ENCODE measurements around the gene NR2C1.
A peak's percentile ranks its signal among the peaks of the same experiment; 100 is the strongest.

The NR2C1 gene

DNA sequence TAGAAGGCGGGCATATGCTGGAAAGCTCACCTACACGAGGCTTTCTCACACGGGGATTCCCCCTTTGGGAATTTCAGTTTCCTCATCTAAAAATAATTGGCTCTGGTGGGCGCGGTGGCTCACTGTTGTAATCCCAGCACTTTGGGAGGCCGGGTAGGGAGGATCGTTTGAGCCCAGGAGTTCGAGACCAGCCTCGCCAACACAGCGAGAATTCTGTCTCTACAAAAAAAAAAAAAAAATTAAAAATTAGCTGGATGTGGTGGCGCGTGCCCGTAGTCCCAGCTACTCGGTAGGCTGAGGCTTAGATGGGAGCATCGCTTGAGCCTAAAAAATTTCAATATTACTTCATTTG is 69.5 kb downstream of the NR2C1 start:
- Histone ChIP-seq H3K4me1 (ENCODE audit: low read length) (peaks cover 8% of the 10 kb centered on the region), H3K9ac (ENCODE audit: low read length) (peak overlapping the region; percentile 33; the same call in 1 of the 2 replicates), H3K4me2 (ENCODE audit: low read length) (peak overlapping the region; percentile 56), H3K9me3 (ENCODE audit: insufficient read depth, low read length) (no peaks in the 10 kb centered on the region), H4K20me1 (ENCODE audit: insufficient read depth, low read length) (no peaks in the 10 kb centered on the region), H3K27ac (ENCODE audit: low read length) (no peak overlapping the region), H3K79me2 (ENCODE audit: low read length) (peaks cover 18% of the 10 kb centered on the region), H3K4me3 (ENCODE audit: low read length) (peak overlapping the region; percentile 89), H3K27me3 (ENCODE audit: low read depth, low read length) (no peaks in the 10 kb centered on the region), H2AFZ (ENCODE audit: low read depth, low read length) (peak overlapping the region; percentile 44; the same call in 1 of the 2 replicates), H3K36me3 (replicated peaks; ENCODE audit: low read depth, low read length) (peaks cover 7% of the 10 kb centered on the region)
- TF ChIP-seq, protein P1, sequence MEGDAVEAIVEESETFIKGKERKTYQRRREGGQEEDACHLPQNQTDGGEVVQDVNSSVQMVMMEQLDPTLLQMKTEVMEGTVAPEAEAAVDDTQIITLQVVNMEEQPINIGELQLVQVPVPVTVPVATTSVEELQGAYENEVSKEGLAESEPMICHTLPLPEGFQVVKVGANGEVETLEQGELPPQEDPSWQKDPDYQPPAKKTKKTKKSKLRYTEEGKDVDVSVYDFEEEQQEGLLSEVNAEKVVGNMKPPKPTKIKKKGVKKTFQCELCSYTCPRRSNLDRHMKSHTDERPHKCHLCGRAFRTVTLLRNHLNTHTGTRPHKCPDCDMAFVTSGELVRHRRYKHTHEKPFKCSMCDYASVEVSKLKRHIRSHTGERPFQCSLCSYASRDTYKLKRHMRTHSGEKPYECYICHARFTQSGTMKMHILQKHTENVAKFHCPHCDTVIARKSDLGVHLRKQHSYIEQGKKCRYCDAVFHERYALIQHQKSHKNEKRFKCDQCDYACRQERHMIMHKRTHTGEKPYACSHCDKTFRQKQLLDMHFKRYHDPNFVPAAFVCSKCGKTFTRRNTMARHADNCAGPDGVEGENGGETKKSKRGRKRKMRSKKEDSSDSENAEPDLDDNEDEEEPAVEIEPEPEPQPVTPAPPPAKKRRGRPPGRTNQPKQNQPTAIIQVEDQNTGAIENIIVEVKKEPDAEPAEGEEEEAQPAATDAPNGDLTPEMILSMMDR (IDR thresholded peaks at IDR 0.05; ENCODE audit: low read depth, low read length), result no peak
- no peak for TF ChIP-seq EZH2phosphoT487 (IDR thresholded peaks at IDR 0.05; ENCODE audit: low read depth)

DNA sequence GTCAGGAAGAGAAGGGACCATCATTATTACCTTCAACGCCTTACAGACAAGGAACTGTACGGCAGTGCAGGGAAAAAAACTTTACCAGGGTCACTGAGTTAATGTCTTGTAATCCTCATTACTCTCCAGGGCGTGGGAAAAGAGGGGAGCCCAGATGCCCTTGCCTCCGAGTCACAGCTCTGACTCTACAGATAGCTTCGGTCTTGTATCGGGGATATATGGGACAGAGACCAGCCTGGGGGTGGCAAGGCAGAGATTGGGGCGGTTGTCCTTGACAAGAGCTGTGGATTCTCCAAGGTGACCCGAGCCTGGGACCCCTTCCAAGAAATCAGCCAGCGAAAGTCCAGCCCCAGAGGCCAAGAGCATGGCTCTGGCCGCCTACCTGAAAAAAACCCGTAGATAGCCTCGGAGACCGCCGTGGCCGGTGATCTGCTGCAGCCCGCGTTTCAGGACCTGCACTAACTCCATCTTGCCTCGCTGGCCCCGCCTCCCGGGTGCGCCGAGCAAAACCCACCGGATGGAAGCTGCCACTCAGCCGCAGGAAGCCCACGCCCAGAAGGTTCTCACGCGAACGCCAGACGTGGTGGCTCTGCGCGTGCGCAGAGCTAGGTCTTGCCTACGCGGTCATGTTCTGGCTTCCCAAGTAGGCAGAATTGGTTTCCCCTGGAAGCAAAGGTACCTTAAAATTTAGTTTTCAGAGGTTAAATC is 70.1 kb downstream of the NR2C1 start, which contains the start of gene NDUFA12:
Gene NDUFA12, minus strand, starts transcription at position 485 of the 708 bp plus-strand sequence. Its CDS starts 17 bp downstream, at position 468.
- Histone ChIP-seq H3K4me1 (ENCODE audit: low read length) (peaks cover 8% of the 10 kb centered on the region), H3K9me3 (ENCODE audit: insufficient read depth, low read length) (no peaks in the 10 kb centered on the region), H3K79me2 (ENCODE audit: low read length) (peaks cover 22% of the 10 kb centered on the region), H3K27ac (ENCODE audit: low read length) (peak within 1 kb of the TSS; percentile 39), H3K4me2 (ENCODE audit: low read length) (peak within 1 kb of the TSS; percentile 92), H3K9ac (ENCODE audit: low read length) (peak within 1 kb of the TSS; percentile 84), H3K4me3 (ENCODE audit: low read length) (peak within 1 kb of the TSS; percentile 89), H2AFZ (ENCODE audit: low read depth, low read length) (peak within 1 kb of the TSS; percentile 84), H3K27me3 (ENCODE audit: low read depth, low read length) (no peaks in the 10 kb centered on the region), H4K20me1 (ENCODE audit: insufficient read depth, low read length) (no peaks in the 10 kb centered on the region), H3K36me3 (replicated peaks; ENCODE audit: low read depth, low read length) (peaks cover 7% of the 10 kb centered on the region)
- TF ChIP-seq EZH2phosphoT487 (IDR thresholded peaks at IDR 0.05; ENCODE audit: low read depth), result no peak
- TF ChIP-seq, protein P1 (IDR thresholded peaks at IDR 0.05; ENCODE audit: low read depth, low read length), result no peak

DNA sequence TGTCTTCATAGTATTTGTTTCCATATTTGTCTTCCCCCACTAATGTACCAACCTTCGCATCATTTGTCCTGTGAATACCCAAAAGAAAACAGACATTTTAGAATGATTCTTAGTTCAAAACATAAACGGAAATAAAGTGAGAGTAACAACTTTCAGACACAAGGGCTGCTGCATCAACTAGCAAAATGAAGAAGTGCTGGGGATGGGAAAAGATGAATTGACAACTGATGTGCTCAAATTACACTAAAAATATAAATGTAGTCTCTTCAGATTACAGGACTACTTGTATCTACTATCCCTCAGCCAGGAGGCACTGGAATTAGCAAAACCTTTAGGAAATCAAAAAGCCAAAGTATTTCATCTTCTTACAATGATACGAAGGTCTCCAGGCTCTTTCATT is 70.7 kb downstream of the NR2C1 start:
- TF ChIP-seq, protein P1 (IDR thresholded peaks at IDR 0.05; ENCODE audit: low read depth, low read length), result no peak
- TF ChIP-seq EZH2phosphoT487 (IDR thresholded peaks at IDR 0.05; ENCODE audit: low read depth), result no peak
- Histone ChIP-seq H3K9ac (ENCODE audit: low read length) (peak overlapping the region; percentile 84), H3K9me3 (ENCODE audit: insufficient read depth, low read length) (no peaks in the 10 kb centered on the region), H3K79me2 (ENCODE audit: low read length) (peaks cover 29% of the 10 kb centered on the region), H3K36me3 (replicated peaks; ENCODE audit: low read depth, low read length) (peaks cover 7% of the 10 kb centered on the region), H2AFZ (ENCODE audit: low read depth, low read length) (0 out of 2 replicates have a peak overlapping the region, but pooled peaks have one; percentile 84), H3K4me3 (ENCODE audit: low read length) (peak overlapping the region; percentile 89), H3K4me2 (ENCODE audit: low read length) (peak overlapping the region; percentile 92), H4K20me1 (ENCODE audit: insufficient read depth, low read length) (no peaks in the 10 kb centered on the region), H3K27ac (ENCODE audit: low read length) (0 out of 2 replicates have a peak overlapping the region, but pooled peaks have one; percentile 39), H3K4me1 (ENCODE audit: low read length) (peaks cover 8% of the 10 kb centered on the region), H3K27me3 (ENCODE audit: low read depth, low read length) (no peaks in the 10 kb centered on the region)

DNA sequence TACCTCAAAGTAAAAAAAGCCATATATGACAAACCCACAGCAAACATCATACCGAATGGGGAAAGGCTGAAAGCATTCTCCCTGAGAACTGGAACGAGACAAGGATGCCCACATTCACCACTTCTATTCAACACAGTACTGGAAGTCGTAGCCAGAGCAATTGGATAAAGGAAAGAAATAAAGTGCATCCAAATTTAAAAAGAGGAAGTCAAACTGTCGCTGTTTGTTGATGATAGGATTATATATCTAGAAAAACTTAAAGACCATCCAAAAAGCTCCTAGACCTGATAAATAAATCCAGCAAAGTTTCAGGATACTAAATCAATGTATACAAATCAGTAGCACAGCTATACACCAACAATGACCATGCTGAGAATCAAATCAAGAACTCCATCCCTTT is 75.1 kb downstream of the NR2C1 start:
- Histone ChIP-seq H3K9ac (ENCODE audit: low read length) (no peak overlapping the region), H3K4me1 (ENCODE audit: low read length) (peaks cover 5% of the 10 kb centered on the region), H3K27me3 (ENCODE audit: low read depth, low read length) (no peaks in the 10 kb centered on the region), H3K9me3 (ENCODE audit: insufficient read depth, low read length) (no peaks in the 10 kb centered on the region), H2AFZ (ENCODE audit: low read depth, low read length) (no peak overlapping the region), H3K27ac (ENCODE audit: low read length) (no peak overlapping the region), H3K4me2 (ENCODE audit: low read length) (no peak overlapping the region), H3K79me2 (ENCODE audit: low read length) (peaks cover 35% of the 10 kb centered on the region), H3K4me3 (ENCODE audit: low read length) (no peak overlapping the region), H3K36me3 (replicated peaks; ENCODE audit: low read depth, low read length) (peaks cover 11% of the 10 kb centered on the region), H4K20me1 (ENCODE audit: insufficient read depth, low read length) (no peaks in the 10 kb centered on the region)
- TF ChIP-seq, protein P1 (IDR thresholded peaks at IDR 0.05; ENCODE audit: low read depth, low read length), result no peak
- no peak for TF ChIP-seq EZH2phosphoT487 (IDR thresholded peaks at IDR 0.05; ENCODE audit: low read depth)
